HL-60 (cell line): ENCODE data around the gene PDE6D.

Source experiments
- DNase-seq, 2 experiments: peaks; one replicate each; pipeline ENCODE4 v3.0.0-alpha.2; 2010 to 2020; ENCODE audit warnings: low read depth in 1 of 2, low spot score in 1 of 2
- H3K27ac ChIP-seq: fragments of 250-450 bp; sonication (Bioruptor Pico); replicated peaks from 2 replicates; pipeline ENCODE4 v1.5.1; 2020; ENCODE audit warnings: mild to moderate bottlenecking, moderate library complexity
- H3K27me3 ChIP-seq: fragments of 250-450 bp; sonication (Bioruptor Pico); 2 replicates; pipeline ENCODE4 v1.5.1; 2021; ENCODE audit warnings: mild to moderate bottlenecking, moderate library complexity; ENCODE audit not compliant: insufficient read depth, poor library complexity, severe bottlenecking
- H3K4me3 ChIP-seq: replicated peaks from 2 replicates; pipeline ENCODE4 v1.5.1; 2011; ENCODE audit warnings: mild to moderate bottlenecking, control low read depth, low read length; ENCODE audit not compliant: insufficient read depth
- GABPA ChIP-seq: IDR thresholded peaks from 2 replicates; pipeline ENCODE4 v1.6.1; 2012; ENCODE audit warnings: low read depth
- POLR2AphosphoS5 ChIP-seq: IDR thresholded peaks from 2 replicates; pipeline ENCODE4 v1.6.1; 2012; ENCODE audit warnings: low read depth
- SPI1 ChIP-seq: IDR thresholded peaks from 2 replicates; pipeline ENCODE4 v1.6.1; 2012; ENCODE audit warnings: low read depth, mild to moderate bottlenecking, borderline replicate concordance
- TF ChIP-seq, protein P1 (sequence below): IDR thresholded peaks from 2 replicates; pipeline ENCODE4 v1.6.1; 2012; ENCODE audit warnings: low read depth; ENCODE audit not compliant: insufficient replicate concordance
- TF ChIP-seq, protein P2 (sequence below): IDR thresholded peaks from one replicate; pipeline ENCODE4 v1.5.1; 2011; ENCODE audit warnings: low read length, control low read depth, inconsistent platforms; ENCODE audit not compliant: insufficient read depth

The PDE6D gene

DNA sequence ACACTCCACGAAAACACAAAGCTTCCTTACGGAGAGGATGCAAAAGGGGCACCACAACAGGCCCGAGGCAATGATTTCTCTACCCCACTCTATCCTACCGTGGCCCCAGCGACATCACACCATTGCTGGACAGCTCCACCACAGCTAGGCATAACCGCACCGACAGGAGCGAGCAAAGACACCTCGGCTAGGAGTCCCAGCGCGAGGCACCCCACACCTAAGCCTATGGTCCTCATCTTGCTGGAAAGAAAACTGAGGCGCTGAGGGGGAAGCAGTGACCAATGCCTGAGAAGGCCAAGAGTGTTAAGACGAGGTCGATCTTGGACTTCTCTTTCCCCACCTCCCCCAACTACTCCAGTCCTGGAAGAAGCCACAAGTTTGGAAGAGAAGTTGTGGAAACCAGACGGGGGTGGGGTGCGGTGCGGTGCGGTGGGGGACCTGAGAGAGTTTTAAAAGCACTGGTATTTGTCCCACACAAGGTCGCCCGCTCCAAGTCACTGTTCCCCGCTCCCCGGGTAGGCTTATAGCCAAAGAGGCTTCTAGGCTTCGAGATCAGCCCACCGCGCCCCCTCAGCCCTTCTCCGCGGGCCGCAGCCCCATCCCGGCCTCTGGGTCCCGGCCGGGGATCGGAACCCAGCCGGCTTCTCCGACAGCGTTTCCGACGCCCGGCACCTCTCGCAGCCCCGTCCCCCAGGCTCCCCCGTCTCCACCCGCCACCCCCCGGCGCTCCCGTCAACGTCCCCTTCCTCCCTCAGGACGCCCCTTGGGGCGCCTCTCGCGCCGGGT lies 766 bp downstream of the PDE6D start:
- Histone ChIP-seq H3K27ac (peak overlapping the region; percentile 74), H3K4me3 (peak overlapping the region; percentile 91), H3K27me3 (no peaks in the 10 kb centered on the region)
- peak; percentile 30 to 38 for DNase-seq
- no peak for TF ChIP-seq GABPA
- TF ChIP-seq, protein P1, sequence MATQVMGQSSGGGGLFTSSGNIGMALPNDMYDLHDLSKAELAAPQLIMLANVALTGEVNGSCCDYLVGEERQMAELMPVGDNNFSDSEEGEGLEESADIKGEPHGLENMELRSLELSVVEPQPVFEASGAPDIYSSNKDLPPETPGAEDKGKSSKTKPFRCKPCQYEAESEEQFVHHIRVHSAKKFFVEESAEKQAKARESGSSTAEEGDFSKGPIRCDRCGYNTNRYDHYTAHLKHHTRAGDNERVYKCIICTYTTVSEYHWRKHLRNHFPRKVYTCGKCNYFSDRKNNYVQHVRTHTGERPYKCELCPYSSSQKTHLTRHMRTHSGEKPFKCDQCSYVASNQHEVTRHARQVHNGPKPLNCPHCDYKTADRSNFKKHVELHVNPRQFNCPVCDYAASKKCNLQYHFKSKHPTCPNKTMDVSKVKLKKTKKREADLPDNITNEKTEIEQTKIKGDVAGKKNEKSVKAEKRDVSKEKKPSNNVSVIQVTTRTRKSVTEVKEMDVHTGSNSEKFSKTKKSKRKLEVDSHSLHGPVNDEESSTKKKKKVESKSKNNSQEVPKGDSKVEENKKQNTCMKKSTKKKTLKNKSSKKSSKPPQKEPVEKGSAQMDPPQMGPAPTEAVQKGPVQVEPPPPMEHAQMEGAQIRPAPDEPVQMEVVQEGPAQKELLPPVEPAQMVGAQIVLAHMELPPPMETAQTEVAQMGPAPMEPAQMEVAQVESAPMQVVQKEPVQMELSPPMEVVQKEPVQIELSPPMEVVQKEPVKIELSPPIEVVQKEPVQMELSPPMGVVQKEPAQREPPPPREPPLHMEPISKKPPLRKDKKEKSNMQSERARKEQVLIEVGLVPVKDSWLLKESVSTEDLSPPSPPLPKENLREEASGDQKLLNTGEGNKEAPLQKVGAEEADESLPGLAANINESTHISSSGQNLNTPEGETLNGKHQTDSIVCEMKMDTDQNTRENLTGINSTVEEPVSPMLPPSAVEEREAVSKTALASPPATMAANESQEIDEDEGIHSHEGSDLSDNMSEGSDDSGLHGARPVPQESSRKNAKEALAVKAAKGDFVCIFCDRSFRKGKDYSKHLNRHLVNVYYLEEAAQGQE: peak; percentile 91

DNA sequence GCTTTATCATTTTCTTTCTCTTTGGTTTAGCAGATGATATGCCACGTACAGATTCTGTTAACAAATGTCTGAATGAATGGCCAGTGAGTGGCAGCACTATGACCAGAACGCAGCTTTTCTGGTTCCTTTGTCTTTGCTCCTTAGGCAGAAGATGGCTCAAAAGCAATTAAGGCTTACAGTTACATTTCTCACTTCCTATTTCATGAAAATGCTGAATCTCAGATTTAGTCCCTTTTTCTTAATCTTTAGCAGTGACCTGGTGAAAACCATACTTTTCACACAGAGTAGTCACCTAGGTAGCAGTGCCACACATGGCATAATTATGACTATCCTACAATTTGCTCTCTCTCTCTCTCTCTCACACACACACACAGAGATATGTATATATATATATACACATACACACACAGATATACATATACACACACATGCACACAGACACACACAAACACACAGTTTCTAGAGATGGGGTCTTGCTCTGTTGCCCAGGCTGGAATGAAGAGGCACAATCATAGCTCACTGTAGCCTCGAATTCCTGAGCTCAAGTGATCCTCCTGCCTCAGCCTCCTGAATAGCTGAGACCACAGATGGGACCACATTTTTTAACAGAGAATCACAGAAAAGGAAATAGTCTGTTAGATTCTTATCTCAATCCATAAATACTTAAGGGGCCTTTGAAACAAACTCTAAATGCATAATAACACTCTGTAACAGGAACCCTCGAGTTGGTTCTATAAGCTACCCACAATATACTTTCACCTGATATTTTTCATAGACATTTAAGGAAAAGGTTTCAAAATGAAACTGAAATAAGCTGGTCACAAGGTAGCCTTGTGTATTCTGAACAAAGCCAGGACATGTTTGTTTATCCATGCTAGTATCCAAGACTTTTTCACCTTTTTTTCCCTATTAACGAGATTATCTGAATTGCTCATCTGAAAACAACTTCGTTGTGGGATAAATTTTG lies 11.6 kb downstream of the PDE6D start:
- no peak for DNase-seq
- H3K4me3 ChIP-seq: no peak overlapping the region
- no peak overlapping the region for H3K27ac ChIP-seq
- no peaks in the 10 kb centered on the region for H3K27me3 ChIP-seq
- TF ChIP-seq POLR2AphosphoS5: no peak
- no peak for TF ChIP-seq GABPA

DNA sequence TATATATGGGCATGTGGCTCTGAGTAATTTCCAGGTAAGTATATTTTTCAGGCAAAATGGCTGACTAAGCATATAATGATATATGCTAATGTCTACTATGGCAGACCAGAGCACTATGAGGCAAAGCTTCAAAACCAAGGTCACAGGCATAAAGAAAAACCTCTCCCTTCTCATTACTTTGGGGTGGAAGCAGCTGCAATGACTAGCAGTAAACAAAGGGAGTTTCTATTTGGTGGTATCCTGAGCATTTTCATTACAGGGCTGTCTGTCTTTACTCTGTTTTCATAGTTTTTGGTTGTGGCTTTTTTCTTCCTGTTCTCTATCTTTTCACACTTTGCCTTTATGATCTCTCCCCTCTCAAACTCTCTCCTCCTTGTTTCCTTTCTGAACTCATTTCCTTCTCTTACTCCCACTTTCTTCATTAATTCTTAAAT lies 15.6 kb downstream of the PDE6D start:
- no peak overlapping the region for H3K4me3 ChIP-seq
- DNase-seq: no peak
- no peak for TF ChIP-seq GABPA
- no peak for TF ChIP-seq SPI1
- TF ChIP-seq, protein P1: no peak
- TF ChIP-seq, protein P2, sequence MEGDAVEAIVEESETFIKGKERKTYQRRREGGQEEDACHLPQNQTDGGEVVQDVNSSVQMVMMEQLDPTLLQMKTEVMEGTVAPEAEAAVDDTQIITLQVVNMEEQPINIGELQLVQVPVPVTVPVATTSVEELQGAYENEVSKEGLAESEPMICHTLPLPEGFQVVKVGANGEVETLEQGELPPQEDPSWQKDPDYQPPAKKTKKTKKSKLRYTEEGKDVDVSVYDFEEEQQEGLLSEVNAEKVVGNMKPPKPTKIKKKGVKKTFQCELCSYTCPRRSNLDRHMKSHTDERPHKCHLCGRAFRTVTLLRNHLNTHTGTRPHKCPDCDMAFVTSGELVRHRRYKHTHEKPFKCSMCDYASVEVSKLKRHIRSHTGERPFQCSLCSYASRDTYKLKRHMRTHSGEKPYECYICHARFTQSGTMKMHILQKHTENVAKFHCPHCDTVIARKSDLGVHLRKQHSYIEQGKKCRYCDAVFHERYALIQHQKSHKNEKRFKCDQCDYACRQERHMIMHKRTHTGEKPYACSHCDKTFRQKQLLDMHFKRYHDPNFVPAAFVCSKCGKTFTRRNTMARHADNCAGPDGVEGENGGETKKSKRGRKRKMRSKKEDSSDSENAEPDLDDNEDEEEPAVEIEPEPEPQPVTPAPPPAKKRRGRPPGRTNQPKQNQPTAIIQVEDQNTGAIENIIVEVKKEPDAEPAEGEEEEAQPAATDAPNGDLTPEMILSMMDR: no peak
- no peak for TF ChIP-seq POLR2AphosphoS5
- H3K27ac ChIP-seq: no peak overlapping the region
- no peaks in the 10 kb centered on the region for H3K27me3 ChIP-seq

GRCh38 chr2:231764760-231765159 lies 16.3 kb downstream of the PDE6D start:
- Histone ChIP-seq H3K27ac (no peak overlapping the region), H3K27me3 (no peaks in the 10 kb centered on the region), H3K4me3 (no peak overlapping the region)
- TF ChIP-seq SPI1 (no peak), GABPA (no peak), POLR2AphosphoS5 (no peak)
- TF ChIP-seq, protein P1: no peak
- TF ChIP-seq, protein P2: no peak
- no peak for DNase-seq
